Stimulated activated CD4-positive, alpha-beta T cell treated with anti-CD3 and anti-CD28 coated beads, TNF-alpha, amount 100 ng/mL, for 4 hours (primary cell): ENCODE data around the gene NOD2.

ENCODE experiments used
- DNase-seq, 3 experiments: peaks; one replicate each; pipeline ENCODE4 v3.0.0-alpha.2; 2020; ENCODE audit warnings: low read depth in 3 of 3

Gene NOD2

GRCh38 chr16:50742576-50743200 is 49.3 kb downstream of the NOD2 start:
- peak in 2 of 3 experiments; percentile 17 to 20 for DNase-seq

- DNase-seq: no peak
These were observed 50.3 kb downstream of the NOD2 start for GRCh38 chr16:50743581-50744225.

- DNase-seq: no peak
These were observed 51.5 kb downstream of the NOD2 start for GRCh38 chr16:50744881-50745280.

- DNase-seq: no peak
These were observed 52.5 kb downstream of the NOD2 start for GRCh38 chr16:50745940-50746339.

GRCh38 chr16:50747207-50747956 is 54.0 kb downstream of the NOD2 start:
- DNase-seq: no peak

GRCh38 chr16:50751528-50751927 is 58.1 kb downstream of the NOD2 start:
- DNase-seq: no peak

GRCh38 chr16:50752471-50753235 is 59.2 kb downstream of the NOD2 start:
- no peak for DNase-seq

- no peak for DNase-seq
These were observed 63.1 kb downstream of the NOD2 start for GRCh38 chr16:50756473-50756872.

- DNase-seq: no peak
These were observed 67.9 kb downstream of the NOD2 start for GRCh38 chr16:50761267-50761666.

- DNase-seq: no peak
These were observed 68.8 kb downstream of the NOD2 start for GRCh38 chr16:50762241-50762640.

- DNase-seq: no peak
These were observed 69.8 kb downstream of the NOD2 start for GRCh38 chr16:50763211-50763610.

- DNase-seq: no peak
These were observed 71.9 kb downstream of the NOD2 start for GRCh38 chr16:50765260-50765659.

GRCh38 chr16:50765861-50766260 is 72.5 kb downstream of the NOD2 start:
- no peak for DNase-seq

- DNase-seq: no peak
These were observed 73.8 kb downstream of the NOD2 start for GRCh38 chr16:50767197-50767596.

- DNase-seq: no peak
These were observed 78.0 kb downstream of the NOD2 start for GRCh38 chr16:50771366-50771765.

GRCh38 chr16:50774405-50774804 is 81.0 kb downstream of the NOD2 start:
- DNase-seq: no peak

- DNase-seq: no peak
These were observed 81.6 kb downstream of the NOD2 start for GRCh38 chr16:50774960-50775359.

GRCh38 chr16:50776037-50776436 is 82.6 kb downstream of the NOD2 start:
- no peak for DNase-seq

GRCh38 chr16:50778284-50779163 is 85.1 kb downstream of the NOD2 start:
- no peak for DNase-seq

- no peak for DNase-seq
These were observed 87.6 kb downstream of the NOD2 start for GRCh38 chr16:50781043-50781442.

GRCh38 chr16:50781518-50781917 is 88.1 kb downstream of the NOD2 start:
- DNase-seq: no peak
